Activated naive CD4-positive, alpha-beta T cell treated with anti-CD3 and anti-CD28 coated beads, Interleukin-2, amount 50 U/mL, for 24 hours (primary cell): Measurements from ENCODE around the gene STX7.

Experiments used
- H3K27ac Mint-ChIP-seq: one replicate; pipeline ENCODE4 v1.8.0; 2021; ENCODE audit warnings: mild to moderate bottlenecking, mixed read lengths
- H3K27me3 Mint-ChIP-seq: one replicate; pipeline ENCODE4 v1.8.0; 2021; ENCODE audit warnings: mixed read lengths
- H3K36me3 Mint-ChIP-seq: one replicate; pipeline ENCODE4 v1.8.0; 2021; ENCODE audit warnings: mixed read lengths
- H3K4me1 Mint-ChIP-seq: one replicate; pipeline ENCODE4 v1.8.0; 2021; ENCODE audit warnings: mixed read lengths
- H3K4me3 Mint-ChIP-seq: one replicate; pipeline ENCODE4 v1.8.0; 2021; ENCODE audit warnings: mild to moderate bottlenecking, mixed read lengths
- H3K9me3 Mint-ChIP-seq: one replicate; pipeline ENCODE4 v1.8.0; 2021; ENCODE audit warnings: mixed read lengths

The STX7 gene

GRCh38 chr6:132491303-132491702, 21.6 kb downstream of the STX7 start:
- Mint-ChIP-seq H3K27me3 (no peaks in the 10 kb centered on the region), H3K36me3 (peaks cover 19% of the 10 kb centered on the region), H3K9me3 (peaks cover 11% of the 10 kb centered on the region), H3K4me3 (no peak overlapping the region), H3K4me1 (peaks cover 39% of the 10 kb centered on the region), H3K27ac (no peak overlapping the region)

GRCh38 chr6:132490478-132491204, 22.3 kb downstream of the STX7 start:
- Mint-ChIP-seq H3K36me3 (peaks cover 19% of the 10 kb centered on the region), H3K4me1 (peaks cover 32% of the 10 kb centered on the region), H3K9me3 (peaks cover 11% of the 10 kb centered on the region), H3K27ac (no peak overlapping the region), H3K27me3 (no peaks in the 10 kb centered on the region), H3K4me3 (no peak overlapping the region)

GRCh38 chr6:132490024-132490423, 22.9 kb downstream of the STX7 start:
- no peak overlapping the region for H3K27ac Mint-ChIP-seq
- H3K4me1 Mint-ChIP-seq = peaks cover 26% of the 10 kb centered on the region
- H3K4me3 Mint-ChIP-seq = no peak overlapping the region
- peaks cover 11% of the 10 kb centered on the region for H3K9me3 Mint-ChIP-seq
- peaks cover 19% of the 10 kb centered on the region for H3K36me3 Mint-ChIP-seq
- no peaks in the 10 kb centered on the region for H3K27me3 Mint-ChIP-seq

DNA sequence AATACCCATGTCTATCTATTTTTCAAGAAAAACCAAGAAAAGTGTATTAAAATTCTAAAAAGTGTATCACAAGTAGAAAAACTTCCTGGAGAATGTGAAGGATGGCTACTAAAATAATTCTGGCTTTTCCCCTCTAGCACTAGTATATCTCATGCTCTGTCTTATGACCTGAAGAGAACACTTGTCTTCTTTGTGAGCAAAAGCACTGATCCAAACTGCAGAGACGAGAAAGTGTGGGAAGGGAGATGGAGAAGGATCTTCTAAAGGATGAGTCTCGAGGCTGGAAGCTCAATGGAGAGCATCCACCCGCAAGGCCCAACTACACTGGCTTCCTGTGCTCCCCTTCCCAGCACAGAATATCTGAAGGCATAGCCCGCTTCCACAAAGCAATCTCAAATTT, 23.5 kb downstream of the STX7 start:
- peaks cover 12% of the 10 kb centered on the region for H3K36me3 Mint-ChIP-seq
- H3K27ac Mint-ChIP-seq = no peak overlapping the region
- H3K9me3 Mint-ChIP-seq = peaks cover 7% of the 10 kb centered on the region
- H3K27me3 Mint-ChIP-seq = no peaks in the 10 kb centered on the region
- H3K4me3 Mint-ChIP-seq = no peak overlapping the region
- H3K4me1 Mint-ChIP-seq = peaks cover 20% of the 10 kb centered on the region

DNA sequence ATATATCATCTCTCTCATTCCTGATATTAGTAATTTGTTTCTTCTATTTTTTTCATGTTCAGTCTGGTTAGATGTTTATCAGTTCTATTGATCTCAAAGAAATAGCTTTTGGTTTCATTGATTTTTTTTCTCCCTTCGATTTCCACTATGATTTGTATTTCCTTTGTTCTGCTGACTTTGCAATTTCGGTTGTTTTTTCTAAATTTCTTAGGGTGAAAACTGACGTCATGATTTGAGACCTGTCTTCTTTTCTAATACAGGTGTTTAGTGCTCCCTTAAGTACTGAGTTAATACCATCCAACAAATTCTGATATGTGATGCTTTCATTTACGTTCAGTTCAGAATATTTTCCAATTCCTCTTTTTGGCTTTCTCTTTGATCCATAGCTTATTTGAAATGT, 25.2 kb downstream of the STX7 start:
- Mint-ChIP-seq H3K9me3 (no peaks in the 10 kb centered on the region), H3K4me1 (peaks cover 13% of the 10 kb centered on the region), H3K27ac (no peak overlapping the region), H3K4me3 (no peak overlapping the region), H3K36me3 (peaks cover 4% of the 10 kb centered on the region), H3K27me3 (no peaks in the 10 kb centered on the region)

DNA sequence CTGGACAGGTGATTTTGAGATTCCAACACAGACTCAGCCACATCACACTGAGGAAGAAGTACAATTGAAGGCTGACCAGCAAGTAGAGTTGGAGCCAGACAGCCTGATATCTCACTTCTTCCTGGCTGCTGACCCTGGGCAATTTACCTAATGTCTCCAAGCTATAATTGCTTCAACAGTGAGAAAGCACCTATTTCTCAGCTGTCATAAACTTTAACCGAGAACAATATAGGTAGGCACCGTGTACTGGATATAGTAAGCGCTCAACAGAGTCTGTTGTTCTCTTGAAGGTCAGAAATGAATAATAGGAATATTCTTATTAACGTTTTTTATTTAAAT, 28.3 kb downstream of the STX7 start:
- no peak overlapping the region for H3K27ac Mint-ChIP-seq
- peaks cover 6% of the 10 kb centered on the region for H3K36me3 Mint-ChIP-seq
- H3K27me3 Mint-ChIP-seq = no peaks in the 10 kb centered on the region
- no peak overlapping the region for H3K4me3 Mint-ChIP-seq
- no peaks in the 10 kb centered on the region for H3K9me3 Mint-ChIP-seq
- H3K4me1 Mint-ChIP-seq = peaks cover 27% of the 10 kb centered on the region

DNA sequence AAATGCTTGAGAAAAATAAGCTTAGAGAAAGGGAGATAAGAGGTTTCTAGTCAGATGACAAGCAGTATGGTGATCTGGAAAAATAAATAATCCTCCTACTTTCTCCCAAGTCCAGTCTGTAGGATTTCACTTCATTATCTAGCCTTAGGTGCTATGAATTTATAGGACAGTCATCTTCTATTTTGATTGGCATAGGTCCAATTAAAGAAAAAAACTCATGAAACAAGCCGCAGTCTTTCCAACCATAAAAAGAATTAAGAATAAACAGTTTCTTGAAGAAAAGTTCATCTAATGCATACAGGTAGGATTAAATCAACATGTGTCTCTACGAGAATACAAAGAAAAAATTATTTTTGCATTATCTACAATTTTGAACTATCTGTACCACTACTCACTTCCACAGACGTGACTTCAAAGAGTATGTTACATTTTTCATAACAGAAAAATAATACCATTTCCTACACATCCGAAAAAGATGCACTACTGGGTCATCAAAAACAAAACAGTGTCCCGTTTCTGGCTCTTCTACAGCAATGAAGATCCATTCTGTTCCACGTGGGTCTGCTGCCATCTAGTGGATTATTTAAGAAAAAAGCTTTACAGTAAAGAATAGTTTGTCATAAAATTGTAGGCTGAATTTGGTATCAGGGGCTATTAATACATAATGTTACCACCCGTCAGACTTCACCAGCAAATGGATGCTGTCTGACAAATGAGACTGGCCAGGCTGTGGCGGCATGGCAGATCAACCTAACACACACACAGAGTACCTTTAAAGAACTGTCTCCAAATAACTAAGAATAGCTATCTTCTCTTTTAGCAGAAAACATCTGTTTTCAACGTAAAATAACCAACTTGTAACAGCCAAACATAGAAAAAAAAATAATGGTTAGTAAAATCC, 28.9 kb downstream of the STX7 start:
- H3K4me3 Mint-ChIP-seq = no peak overlapping the region
- no peak overlapping the region for H3K27ac Mint-ChIP-seq
- H3K4me1 Mint-ChIP-seq = peaks cover 27% of the 10 kb centered on the region
- H3K9me3 Mint-ChIP-seq = no peaks in the 10 kb centered on the region
- no peaks in the 10 kb centered on the region for H3K27me3 Mint-ChIP-seq
- peaks cover 6% of the 10 kb centered on the region for H3K36me3 Mint-ChIP-seq

GRCh38 chr6:132482581-132482980, 30.3 kb downstream of the STX7 start:
- peaks cover 4% of the 10 kb centered on the region for H3K36me3 Mint-ChIP-seq
- H3K27me3 Mint-ChIP-seq = no peaks in the 10 kb centered on the region
- no peak overlapping the region for H3K27ac Mint-ChIP-seq
- no peaks in the 10 kb centered on the region for H3K9me3 Mint-ChIP-seq
- no peak overlapping the region for H3K4me3 Mint-ChIP-seq
- peaks cover 23% of the 10 kb centered on the region for H3K4me1 Mint-ChIP-seq

DNA sequence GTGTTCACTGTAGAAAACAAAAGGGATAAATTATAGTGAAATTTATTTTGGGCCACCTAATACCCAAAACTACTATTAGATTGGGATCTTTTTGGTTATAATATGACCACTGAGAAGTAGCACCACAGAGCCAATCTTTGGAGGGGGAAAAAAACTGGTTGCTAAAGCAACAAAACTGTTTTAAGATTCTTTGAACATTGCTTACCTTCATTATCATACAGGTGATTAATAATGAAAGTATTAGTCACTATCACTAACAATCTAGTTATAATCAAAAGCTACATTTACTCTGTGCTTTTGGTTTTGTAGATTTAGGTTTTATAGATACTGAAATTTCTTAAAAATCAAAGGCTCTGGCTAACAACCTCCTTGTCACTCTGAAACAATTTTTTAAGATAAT, 31.7 kb downstream of the STX7 start:
- H3K4me1 Mint-ChIP-seq = peaks cover 23% of the 10 kb centered on the region

GRCh38 chr6:132479131-132479530, 33.8 kb downstream of the STX7 start:
- Mint-ChIP-seq H3K4me1 (peaks cover 20% of the 10 kb centered on the region), H3K36me3 (peaks cover 2% of the 10 kb centered on the region), H3K27ac (no peak overlapping the region), H3K27me3 (no peaks in the 10 kb centered on the region), H3K4me3 (no peak overlapping the region), H3K9me3 (no peaks in the 10 kb centered on the region)

More for the DNA sequence above, 31.7 kb downstream of the STX7 start:
- H3K27ac Mint-ChIP-seq = no peak overlapping the region
- H3K9me3 Mint-ChIP-seq = no peaks in the 10 kb centered on the region
- no peaks in the 10 kb centered on the region for H3K27me3 Mint-ChIP-seq
- H3K4me3 Mint-ChIP-seq = no peak overlapping the region
- peaks cover 2% of the 10 kb centered on the region for H3K36me3 Mint-ChIP-seq

- Mint-ChIP-seq H3K27me3 (no peaks in the 10 kb centered on the region), H3K27ac (no peak overlapping the region), H3K4me3 (no peak overlapping the region), H3K36me3 (peaks cover 2% of the 10 kb centered on the region), H3K9me3 (no peaks in the 10 kb centered on the region), H3K4me1 (peaks cover 17% of the 10 kb centered on the region)
Measured at GRCh38 chr6:132478674-132479073, 34.2 kb downstream of the STX7 start.

DNA sequence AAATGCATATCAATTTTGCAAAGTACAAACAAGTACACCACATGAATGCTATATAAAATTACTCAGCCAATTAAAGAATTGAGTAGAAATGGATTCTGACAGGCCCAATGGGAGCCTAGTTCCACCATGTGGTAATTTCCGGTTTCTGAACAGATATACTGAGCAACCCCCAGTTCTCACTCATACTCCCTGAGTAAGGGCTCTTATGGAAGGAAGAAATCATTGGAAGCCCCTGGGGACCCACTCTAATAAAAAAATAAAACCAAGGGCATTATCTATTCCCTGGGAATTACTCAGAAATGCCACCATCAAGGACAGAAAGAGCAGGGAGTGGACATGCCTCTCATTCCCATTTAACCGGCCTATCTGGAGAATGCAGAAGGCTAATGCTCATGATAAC, 34.6 kb downstream of the STX7 start:
- Mint-ChIP-seq H3K9me3 (no peaks in the 10 kb centered on the region), H3K36me3 (peaks cover 2% of the 10 kb centered on the region), H3K27ac (no peak overlapping the region), H3K4me1 (peaks cover 17% of the 10 kb centered on the region), H3K4me3 (no peak overlapping the region), H3K27me3 (no peaks in the 10 kb centered on the region)

DNA sequence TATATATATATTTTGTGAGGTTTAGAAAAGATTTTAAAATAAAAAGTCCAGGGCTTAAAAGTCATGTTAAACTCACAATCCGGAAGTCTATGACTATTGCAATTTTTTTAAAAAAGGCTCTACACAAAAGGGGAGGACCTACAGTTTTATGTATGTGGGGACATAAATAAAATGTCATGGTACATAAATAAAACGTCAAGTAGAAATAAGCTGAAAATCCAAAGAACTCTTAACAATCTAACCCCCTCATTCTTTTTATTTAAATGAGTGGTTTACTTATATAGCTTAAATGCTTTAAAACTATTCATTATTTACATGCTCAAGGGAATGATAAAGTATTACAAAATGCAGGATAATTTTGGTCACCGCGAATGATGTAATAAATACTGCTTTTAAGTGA, 36.2 kb downstream of the STX7 start:
- Mint-ChIP-seq H3K9me3 (no peaks in the 10 kb centered on the region), H3K27ac (no peak overlapping the region), H3K4me1 (peaks cover 16% of the 10 kb centered on the region), H3K4me3 (no peak overlapping the region), H3K27me3 (no peaks in the 10 kb centered on the region), H3K36me3 (peaks cover 2% of the 10 kb centered on the region)

DNA sequence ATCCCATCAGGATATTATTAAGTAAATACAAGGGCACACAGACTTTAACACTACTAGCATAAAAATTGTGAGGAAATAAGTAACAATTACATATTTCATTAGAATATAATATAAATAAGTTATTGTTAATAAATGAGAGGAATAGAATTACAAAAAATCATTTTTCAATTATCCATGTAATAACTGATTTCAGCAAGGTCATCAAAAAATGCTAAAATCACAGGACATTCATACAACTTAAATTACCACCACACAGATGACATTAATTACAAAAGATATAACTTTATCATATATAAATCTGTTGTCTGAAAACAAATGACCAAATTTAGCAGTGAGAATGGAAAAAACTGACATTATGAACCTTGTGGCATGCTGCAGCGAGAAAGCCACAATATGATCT, 37.0 kb downstream of the STX7 start:
- Mint-ChIP-seq H3K4me1 (peaks cover 8% of the 10 kb centered on the region), H3K27me3 (no peaks in the 10 kb centered on the region), H3K27ac (no peak overlapping the region), H3K36me3 (peaks cover 3% of the 10 kb centered on the region), H3K9me3 (no peaks in the 10 kb centered on the region), H3K4me3 (no peak overlapping the region)

GRCh38 chr6:132471787-132472186, 41.1 kb downstream of the STX7 start:
- no peaks in the 10 kb centered on the region for H3K9me3 Mint-ChIP-seq
- H3K36me3 Mint-ChIP-seq = peaks cover 9% of the 10 kb centered on the region
- no peak overlapping the region for H3K4me3 Mint-ChIP-seq
- no peaks in the 10 kb centered on the region for H3K4me1 Mint-ChIP-seq
- H3K27ac Mint-ChIP-seq = no peak overlapping the region
- H3K27me3 Mint-ChIP-seq = no peaks in the 10 kb centered on the region

DNA sequence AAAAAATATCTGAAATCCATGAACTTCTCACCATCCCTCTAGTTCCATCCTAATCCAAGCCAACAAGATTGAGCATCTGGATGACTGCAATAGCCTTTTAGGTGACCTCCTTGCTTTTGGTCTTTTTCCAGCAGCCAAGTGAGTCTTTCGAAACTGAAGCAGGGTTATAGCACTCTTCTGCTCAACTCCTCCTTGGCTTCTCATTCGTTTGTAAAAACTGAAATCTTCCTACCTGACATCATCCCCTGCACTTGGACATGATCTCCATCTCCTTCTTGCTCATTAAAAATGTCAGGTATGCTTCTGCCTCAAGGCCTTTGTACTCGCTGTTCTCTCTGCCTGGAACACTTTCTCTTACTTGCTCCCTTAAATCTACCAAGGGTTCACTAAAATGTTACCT, 46.0 kb downstream of the STX7 start:
- H3K4me3 Mint-ChIP-seq = no peak overlapping the region
- H3K4me1 Mint-ChIP-seq = no peaks in the 10 kb centered on the region
- H3K27ac Mint-ChIP-seq = no peak overlapping the region
- H3K36me3 Mint-ChIP-seq = peaks cover 16% of the 10 kb centered on the region
- H3K9me3 Mint-ChIP-seq = no peaks in the 10 kb centered on the region
- H3K27me3 Mint-ChIP-seq = no peaks in the 10 kb centered on the region
